HepG2 (cell line): ENCODE measurements around the gene NEURL3. TPM values are rescaled to one million over a fixed set of nuclear protein-coding genes. Genes with fewer than 3 reads are reported as not detected.
A peak's percentile ranks its signal among the peaks of the same experiment; 100 is the strongest.

ENCODE experiments used
- DPF2 ChIP-seq: sonication (generic); formaldehyde crosslinking; IDR thresholded peaks from 2 replicates; pipeline ENCODE4 v1.4.0; 2020; ENCODE audit warnings: mild to moderate bottlenecking, low read depth, missing genetic modification reagents, borderline replicate concordance
- HMGXB4 ChIP-seq, 2 experiments: sonication (generic) in 1 of 2; formaldehyde crosslinking in 1 of 2; IDR thresholded peaks; 2 replicates each; pipeline versions ENCODE4 v1.4.0 to v1.6.1; 2018 to 2020; ENCODE audit warnings: missing genetic modification reagents in 2 of 2, borderline replicate concordance in 1 of 2, low read depth in 1 of 2, mild to moderate bottlenecking in 1 of 2, missing biosample characterization in 1 of 2
- HNRNPH1 ChIP-seq: fragments of 200-400 bp; formaldehyde crosslinking; optimal IDR thresholded peaks from 2 replicates; pipeline ENCODE3; 2017; ENCODE audit warnings: mild to moderate bottlenecking, low read depth, low read length
- MXI1 ChIP-seq: IDR thresholded peaks from 3 replicates; pipeline ENCODE4 v1.6.1; 2012; ENCODE audit warnings: low read depth, low read length, inconsistent platforms, borderline replicate concordance
- NFKBIZ ChIP-seq: IDR thresholded peaks from 2 replicates; pipeline ENCODE4 v1.6.1; 2018; ENCODE audit warnings: missing genetic modification reagents, missing compliant biosample characterization
- NR2F2 ChIP-seq: IDR thresholded peaks from 2 replicates; pipeline ENCODE4 v1.6.1; 2012; ENCODE audit warnings: low read depth, inconsistent platforms, borderline replicate concordance
- SALL1 ChIP-seq: sonication (generic); formaldehyde crosslinking; IDR thresholded peaks from 2 replicates; pipeline ENCODE4 v1.8.0; 2022; ENCODE audit warnings: mild to moderate bottlenecking, missing genetic modification reagents
- SAP130 ChIP-seq: IDR thresholded peaks from 2 replicates; pipeline ENCODE4 v1.6.1; 2016; ENCODE audit warnings: low read depth
- SATB2 ChIP-seq: sonication (generic); formaldehyde crosslinking; IDR thresholded peaks from 2 replicates; pipeline ENCODE4 v1.5.0; 2020; ENCODE audit warnings: missing genetic modification reagents
- TAF15 ChIP-seq: fragments of 200-400 bp; formaldehyde crosslinking; IDR thresholded peaks from one replicate; pipeline ENCODE4 v1.6.1; 2018; ENCODE audit warnings: mild to moderate bottlenecking, low read depth, low read length; ENCODE audit not compliant: poor library complexity, severe bottlenecking
- YY1 ChIP-seq: IDR thresholded peaks from 2 replicates; pipeline ENCODE4 v1.6.1; 2011; ENCODE audit warnings: low read length, low read depth, moderate library complexity, mild to moderate bottlenecking; ENCODE audit not compliant: insufficient read depth, insufficient replicate concordance
- ZBTB8A ChIP-seq: sonication (generic); formaldehyde crosslinking; IDR thresholded peaks from 2 replicates; pipeline ENCODE4 v1.4.0; 2020; ENCODE audit warnings: mild to moderate bottlenecking, low read depth, missing genetic modification reagents, borderline replicate concordance
- ZMYM2 ChIP-seq: sonication (generic); formaldehyde crosslinking; IDR thresholded peaks from 2 replicates; pipeline ENCODE4 v1.8.0; 2022; ENCODE audit warnings: mild to moderate bottlenecking, missing genetic modification reagents
- ZNF251 ChIP-seq: sonication (generic); formaldehyde crosslinking; IDR thresholded peaks from 2 replicates; pipeline ENCODE4 v1.9.0; 2021; ENCODE audit warnings: mild to moderate bottlenecking, missing genetic modification reagents
- ZNF260 ChIP-seq: sonication (generic); formaldehyde crosslinking; IDR thresholded peaks from 2 replicates; pipeline ENCODE4 v1.4.0; 2020; ENCODE audit warnings: missing genetic modification reagents, low read depth, mild to moderate bottlenecking, borderline replicate concordance
- ZNF792 ChIP-seq: IDR thresholded peaks from 2 replicates; pipeline ENCODE4 v1.6.1; 2016
- polyA plus RNA-seq, 8 experiments: library from polyadenylated mRNA; depleted of rRNA in 3 of 8; stranded (reverse) in 7 of 8; unstranded in 1 of 8; fragments of >200 nt; fragmentation: Illumina TruSeq in 4 of 8; extraction: Trizol in 4 of 8; gene quantifications; 2 replicates each; pipeline versions ENCODE4 v1.2.1 to v1.2.3, GENCODE V29; 2011 to 2016; ENCODE audit warnings: low read depth in 4 of 8, missing spikeins in 1 of 8, mixed read lengths in 1 of 8; ENCODE audit not compliant: insufficient read depth in 1 of 8
- total RNA-seq, 5 experiments: library from RNA; depleted of rRNA; stranded (reverse); fragments of >200 nt; fragmentation: Illumina TruSeq; extraction: Trizol; gene quantifications; 2 replicates each; pipeline ENCODE4 v1.2.3, GENCODE V29; 2016; ENCODE audit warnings: low read depth in 1 of 5
- TF ChIP-seq, protein P1 (sequence below): sonication (generic); formaldehyde crosslinking; IDR thresholded peaks from 2 replicates; pipeline ENCODE4 v1.9.0; 2021; ENCODE audit warnings: missing genetic modification reagents, mild to moderate bottlenecking, borderline replicate concordance
- TF ChIP-seq, protein P2 (sequence below): sonication (generic); formaldehyde crosslinking; IDR thresholded peaks from 2 replicates; pipeline ENCODE4 v1.4.0; 2020; ENCODE audit warnings: mild to moderate bottlenecking, missing genetic modification reagents
- TF ChIP-seq, protein P3 (sequence below): sonication (generic); formaldehyde crosslinking; conservative IDR thresholded peaks from 2 replicates; pipeline ENCODE4 v1.8.0; 2022; ENCODE audit warnings: missing genetic modification reagents

Gene NEURL3
- total and polyA plus RNA-seq, 2 of the 13 experiments (the other 11 are each of a cell fraction or from before 2014, with no cell fraction given) = 0.16 to 1.2 TPM

DNA sequence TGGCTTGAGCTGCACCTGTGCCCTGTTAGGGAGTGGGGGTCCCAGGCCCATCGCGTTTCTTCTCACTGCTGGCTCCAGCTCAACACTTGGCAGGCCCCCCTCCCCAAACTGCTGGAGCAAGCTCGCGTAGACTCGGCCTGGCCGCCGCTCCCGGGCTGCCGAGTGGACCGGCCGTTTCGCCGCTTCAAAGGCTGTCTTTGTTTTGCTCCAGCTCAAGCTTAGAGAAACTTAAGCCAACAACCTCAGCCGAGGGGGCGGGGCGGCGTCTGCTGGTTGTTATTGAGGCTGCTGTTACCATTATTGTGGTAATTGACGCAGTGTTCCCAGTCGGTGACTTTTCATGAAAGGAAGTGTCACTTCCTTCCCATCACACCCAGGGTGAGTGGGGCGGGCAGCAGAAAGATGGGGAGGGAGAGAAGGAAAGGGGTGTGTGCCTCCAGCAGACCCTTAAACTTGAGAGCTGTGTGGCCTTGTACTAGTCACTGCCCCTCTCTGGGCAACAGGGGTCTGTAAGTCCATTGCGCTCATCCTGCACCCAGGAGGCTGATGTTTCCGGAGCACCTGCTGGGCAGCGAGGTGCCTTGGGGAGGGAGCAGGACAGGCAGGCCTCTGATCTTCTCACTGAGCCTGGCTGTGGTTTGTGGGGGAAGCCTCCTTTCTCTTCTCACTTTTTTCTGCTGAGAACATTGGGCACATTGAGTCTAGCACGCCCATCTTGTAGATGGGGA is 33.5 kb upstream of the NEURL3 start (continued):
- TF ChIP-seq SAP130 (peak; percentile 56), HMGXB4 (CRISPR knock-in tag; IDR thresholded peaks at IDR 0.05; ENCODE audit: borderline replicate concordance in 1 of 2, low read depth in 1 of 2) (no peak; a peak in 2 of 4 replicates), MXI1 (no peak), SALL1 (peak; percentile 50; the same call in 1 of the 2 replicates), NFKBIZ (CRISPR knock-in tag) (no peak), SATB2 (no peak), YY1 (peak; percentile 25), HNRNPH1 (no peak), ZNF260 (CRISPR knock-in tag) (no peak), ZBTB8A (no peak), ZNF251 (CRISPR knock-in tag) (no peak), ZMYM2 (no peak), DPF2 (CRISPR knock-in tag) (no peak), NR2F2 (no peak), ZNF792 (CRISPR knock-in tag) (no peak), TAF15 (no peak)
- TF ChIP-seq, protein P1, sequence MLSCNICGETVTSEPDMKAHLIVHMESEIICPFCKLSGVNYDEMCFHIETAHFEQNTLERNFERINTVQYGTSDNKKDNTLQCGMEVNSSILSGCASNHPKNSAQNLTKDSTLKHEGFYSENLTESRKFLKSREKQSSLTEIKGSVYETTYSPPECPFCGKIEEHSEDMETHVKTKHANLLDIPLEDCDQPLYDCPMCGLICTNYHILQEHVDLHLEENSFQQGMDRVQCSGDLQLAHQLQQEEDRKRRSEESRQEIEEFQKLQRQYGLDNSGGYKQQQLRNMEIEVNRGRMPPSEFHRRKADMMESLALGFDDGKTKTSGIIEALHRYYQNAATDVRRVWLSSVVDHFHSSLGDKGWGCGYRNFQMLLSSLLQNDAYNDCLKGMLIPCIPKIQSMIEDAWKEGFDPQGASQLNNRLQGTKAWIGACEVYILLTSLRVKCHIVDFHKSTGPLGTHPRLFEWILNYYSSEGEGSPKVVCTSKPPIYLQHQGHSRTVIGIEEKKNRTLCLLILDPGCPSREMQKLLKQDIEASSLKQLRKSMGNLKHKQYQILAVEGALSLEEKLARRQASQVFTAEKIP (CRISPR knock-in tag) = no peak
- TF ChIP-seq, protein P2, sequence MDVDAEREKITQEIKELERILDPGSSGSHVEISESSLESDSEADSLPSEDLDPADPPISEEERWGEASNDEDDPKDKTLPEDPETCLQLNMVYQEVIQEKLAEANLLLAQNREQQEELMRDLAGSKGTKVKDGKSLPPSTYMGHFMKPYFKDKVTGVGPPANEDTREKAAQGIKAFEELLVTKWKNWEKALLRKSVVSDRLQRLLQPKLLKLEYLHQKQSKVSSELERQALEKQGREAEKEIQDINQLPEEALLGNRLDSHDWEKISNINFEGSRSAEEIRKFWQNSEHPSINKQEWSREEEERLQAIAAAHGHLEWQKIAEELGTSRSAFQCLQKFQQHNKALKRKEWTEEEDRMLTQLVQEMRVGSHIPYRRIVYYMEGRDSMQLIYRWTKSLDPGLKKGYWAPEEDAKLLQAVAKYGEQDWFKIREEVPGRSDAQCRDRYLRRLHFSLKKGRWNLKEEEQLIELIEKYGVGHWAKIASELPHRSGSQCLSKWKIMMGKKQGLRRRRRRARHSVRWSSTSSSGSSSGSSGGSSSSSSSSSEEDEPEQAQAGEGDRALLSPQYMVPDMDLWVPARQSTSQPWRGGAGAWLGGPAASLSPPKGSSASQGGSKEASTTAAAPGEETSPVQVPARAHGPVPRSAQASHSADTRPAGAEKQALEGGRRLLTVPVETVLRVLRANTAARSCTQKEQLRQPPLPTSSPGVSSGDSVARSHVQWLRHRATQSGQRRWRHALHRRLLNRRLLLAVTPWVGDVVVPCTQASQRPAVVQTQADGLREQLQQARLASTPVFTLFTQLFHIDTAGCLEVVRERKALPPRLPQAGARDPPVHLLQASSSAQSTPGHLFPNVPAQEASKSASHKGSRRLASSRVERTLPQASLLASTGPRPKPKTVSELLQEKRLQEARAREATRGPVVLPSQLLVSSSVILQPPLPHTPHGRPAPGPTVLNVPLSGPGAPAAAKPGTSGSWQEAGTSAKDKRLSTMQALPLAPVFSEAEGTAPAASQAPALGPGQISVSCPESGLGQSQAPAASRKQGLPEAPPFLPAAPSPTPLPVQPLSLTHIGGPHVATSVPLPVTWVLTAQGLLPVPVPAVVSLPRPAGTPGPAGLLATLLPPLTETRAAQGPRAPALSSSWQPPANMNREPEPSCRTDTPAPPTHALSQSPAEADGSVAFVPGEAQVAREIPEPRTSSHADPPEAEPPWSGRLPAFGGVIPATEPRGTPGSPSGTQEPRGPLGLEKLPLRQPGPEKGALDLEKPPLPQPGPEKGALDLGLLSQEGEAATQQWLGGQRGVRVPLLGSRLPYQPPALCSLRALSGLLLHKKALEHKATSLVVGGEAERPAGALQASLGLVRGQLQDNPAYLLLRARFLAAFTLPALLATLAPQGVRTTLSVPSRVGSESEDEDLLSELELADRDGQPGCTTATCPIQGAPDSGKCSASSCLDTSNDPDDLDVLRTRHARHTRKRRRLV (CRISPR knock-in tag) = no peak
- TF ChIP-seq, protein P3, sequence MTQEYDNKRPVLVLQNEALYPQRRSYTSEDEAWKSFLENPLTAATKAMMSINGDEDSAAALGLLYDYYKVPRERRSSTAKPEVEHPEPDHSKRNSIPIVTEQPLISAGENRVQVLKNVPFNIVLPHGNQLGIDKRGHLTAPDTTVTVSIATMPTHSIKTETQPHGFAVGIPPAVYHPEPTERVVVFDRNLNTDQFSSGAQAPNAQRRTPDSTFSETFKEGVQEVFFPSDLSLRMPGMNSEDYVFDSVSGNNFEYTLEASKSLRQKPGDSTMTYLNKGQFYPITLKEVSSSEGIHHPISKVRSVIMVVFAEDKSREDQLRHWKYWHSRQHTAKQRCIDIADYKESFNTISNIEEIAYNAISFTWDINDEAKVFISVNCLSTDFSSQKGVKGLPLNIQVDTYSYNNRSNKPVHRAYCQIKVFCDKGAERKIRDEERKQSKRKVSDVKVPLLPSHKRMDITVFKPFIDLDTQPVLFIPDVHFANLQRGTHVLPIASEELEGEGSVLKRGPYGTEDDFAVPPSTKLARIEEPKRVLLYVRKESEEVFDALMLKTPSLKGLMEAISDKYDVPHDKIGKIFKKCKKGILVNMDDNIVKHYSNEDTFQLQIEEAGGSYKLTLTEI (CRISPR knock-in tag) = no peak
